NB4 (cell line): ENCODE measurements around the gene BAG5.

Source experiments
- MYC ChIP-seq: IDR thresholded peaks from 2 replicates; pipeline ENCODE4 v1.6.1; 2011; ENCODE audit warnings: low read depth, low read length
- POLR2A ChIP-seq: IDR thresholded peaks from 2 replicates; pipeline ENCODE4 v1.6.1; 2011; ENCODE audit warnings: mild to moderate bottlenecking; ENCODE audit not compliant: insufficient read length; ENCODE audit errors: extremely low read depth
- TF ChIP-seq, protein P1 (sequence below): IDR thresholded peaks from one replicate; pipeline ENCODE4 v1.5.1; 2012; ENCODE audit warnings: low read depth, low read length
- TF ChIP-seq, protein P2 (sequence below): IDR thresholded peaks from 2 replicates; pipeline ENCODE4 v1.6.1; 2011; ENCODE audit warnings: low read depth, low read length

DNA sequence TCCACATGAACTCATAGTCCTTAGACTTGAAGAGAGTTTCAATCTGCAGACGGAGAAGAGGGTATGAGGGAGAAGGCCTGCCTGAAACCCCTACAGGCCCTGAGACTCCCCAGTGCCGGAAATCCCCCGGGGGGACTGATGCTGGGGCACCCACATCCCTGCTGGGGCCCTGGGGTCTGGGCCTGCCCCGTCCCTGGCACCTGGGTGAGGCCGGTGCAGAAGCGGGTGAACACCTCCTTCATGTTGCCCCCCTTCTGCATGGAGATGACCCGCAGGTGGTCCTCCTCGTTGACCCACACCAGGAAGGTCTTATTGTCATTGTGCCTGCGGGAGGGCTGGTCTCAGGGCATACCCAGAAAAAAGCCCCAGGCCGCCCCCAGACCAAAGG, 42.2 kb downstream of the BAG5 start:
- TF ChIP-seq POLR2A (no peak), MYC (no peak)
- TF ChIP-seq, protein P1, sequence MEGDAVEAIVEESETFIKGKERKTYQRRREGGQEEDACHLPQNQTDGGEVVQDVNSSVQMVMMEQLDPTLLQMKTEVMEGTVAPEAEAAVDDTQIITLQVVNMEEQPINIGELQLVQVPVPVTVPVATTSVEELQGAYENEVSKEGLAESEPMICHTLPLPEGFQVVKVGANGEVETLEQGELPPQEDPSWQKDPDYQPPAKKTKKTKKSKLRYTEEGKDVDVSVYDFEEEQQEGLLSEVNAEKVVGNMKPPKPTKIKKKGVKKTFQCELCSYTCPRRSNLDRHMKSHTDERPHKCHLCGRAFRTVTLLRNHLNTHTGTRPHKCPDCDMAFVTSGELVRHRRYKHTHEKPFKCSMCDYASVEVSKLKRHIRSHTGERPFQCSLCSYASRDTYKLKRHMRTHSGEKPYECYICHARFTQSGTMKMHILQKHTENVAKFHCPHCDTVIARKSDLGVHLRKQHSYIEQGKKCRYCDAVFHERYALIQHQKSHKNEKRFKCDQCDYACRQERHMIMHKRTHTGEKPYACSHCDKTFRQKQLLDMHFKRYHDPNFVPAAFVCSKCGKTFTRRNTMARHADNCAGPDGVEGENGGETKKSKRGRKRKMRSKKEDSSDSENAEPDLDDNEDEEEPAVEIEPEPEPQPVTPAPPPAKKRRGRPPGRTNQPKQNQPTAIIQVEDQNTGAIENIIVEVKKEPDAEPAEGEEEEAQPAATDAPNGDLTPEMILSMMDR, result no peak
- TF ChIP-seq, protein P2, sequence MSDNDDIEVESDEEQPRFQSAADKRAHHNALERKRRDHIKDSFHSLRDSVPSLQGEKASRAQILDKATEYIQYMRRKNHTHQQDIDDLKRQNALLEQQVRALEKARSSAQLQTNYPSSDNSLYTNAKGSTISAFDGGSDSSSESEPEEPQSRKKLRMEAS, result no peak
